NCI-H2171 (cell line): ENCODE results near the gene TEK.

Experiments used
- DNase-seq: peaks from one replicate; lab custom pipeline; 2025; lab: John Stamatoyannopoulos, UW

The TEK gene

DNA sequence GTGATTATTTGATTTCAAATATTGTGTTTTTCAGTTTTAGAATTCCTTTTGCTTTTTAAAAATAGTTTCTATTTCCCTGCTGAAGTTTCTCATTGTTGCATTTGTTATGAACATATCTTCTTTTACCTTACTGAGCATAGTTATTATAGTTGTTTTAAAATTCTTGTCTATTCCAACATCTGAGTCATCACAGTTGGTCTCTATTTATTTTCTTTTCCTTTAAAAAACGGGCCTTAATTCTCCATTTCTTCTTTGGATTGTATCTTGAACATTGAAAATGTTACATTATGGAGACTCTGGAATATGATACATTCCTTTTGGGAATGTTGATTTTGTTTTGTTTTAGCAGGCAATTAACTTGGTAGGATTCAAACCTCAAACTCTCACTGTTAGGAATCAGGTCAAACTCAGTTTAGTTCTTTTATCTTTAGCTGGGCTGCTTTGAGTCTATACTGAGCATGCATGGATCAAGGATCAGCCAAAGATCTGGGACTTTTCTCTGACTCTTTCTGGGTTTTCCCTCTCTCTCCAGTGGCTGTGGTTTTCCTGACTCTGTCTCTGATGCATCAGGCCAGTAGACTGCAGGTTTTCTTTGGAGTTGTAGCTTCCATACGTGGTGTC, 70.3 kb downstream of the TEK start:
- DNase-seq: no peak

DNA sequence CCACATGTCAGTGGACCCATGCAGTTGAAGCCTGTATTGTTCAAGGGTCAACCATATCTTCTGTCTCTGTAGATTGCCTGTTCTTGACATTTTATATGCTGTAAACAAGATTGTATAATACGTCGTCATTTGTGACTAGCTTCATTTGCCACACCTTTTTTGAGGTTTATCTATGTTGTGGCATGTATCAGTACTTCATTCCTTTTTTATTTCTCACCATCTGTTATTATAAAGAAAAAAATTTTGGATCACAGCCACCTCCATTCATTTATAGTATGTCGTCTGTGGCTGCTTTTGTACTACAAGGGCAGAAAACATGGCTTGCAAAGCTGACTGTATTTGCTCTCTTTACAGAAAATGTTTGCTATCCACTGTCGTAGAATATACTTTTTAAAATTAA, 72.4 kb downstream of the TEK start:
- peak; percentile 2 for DNase-seq

DNA sequence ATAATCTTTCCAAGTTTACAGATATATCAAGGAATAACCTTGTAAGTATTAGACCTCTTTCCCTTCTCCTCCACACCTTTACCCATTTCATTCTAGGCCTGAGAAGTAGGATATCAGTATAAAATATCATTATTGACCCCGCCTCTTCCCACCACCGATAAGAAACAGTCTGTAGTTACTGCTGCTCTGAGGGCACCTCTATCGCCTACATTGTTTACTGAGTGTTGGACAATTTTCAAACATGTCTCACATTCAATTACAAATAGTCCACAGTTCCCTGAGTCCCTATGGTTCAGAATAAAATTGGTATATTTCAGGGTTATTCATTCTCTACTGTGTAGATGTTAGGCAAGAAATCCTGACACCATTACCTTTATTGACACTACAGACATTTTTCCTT, 73.4 kb downstream of the TEK start:
- DNase-seq: no peak

- DNase-seq: no peak
Observed at GRCh38 chr9:27183131-27183530, 74.1 kb downstream of the TEK start.

- DNase-seq: no peak
Observed at GRCh38 chr9:27183701-27184100, 74.7 kb downstream of the TEK start.

- DNase-seq: no peak
Observed at GRCh38 chr9:27184556-27185351, 75.7 kb downstream of the TEK start.

GRCh38 chr9:27188426-27188825, 79.4 kb downstream of the TEK start:
- no peak for DNase-seq

- no peak for DNase-seq
Observed at GRCh38 chr9:27189426-27189825, 80.4 kb downstream of the TEK start.

DNA sequence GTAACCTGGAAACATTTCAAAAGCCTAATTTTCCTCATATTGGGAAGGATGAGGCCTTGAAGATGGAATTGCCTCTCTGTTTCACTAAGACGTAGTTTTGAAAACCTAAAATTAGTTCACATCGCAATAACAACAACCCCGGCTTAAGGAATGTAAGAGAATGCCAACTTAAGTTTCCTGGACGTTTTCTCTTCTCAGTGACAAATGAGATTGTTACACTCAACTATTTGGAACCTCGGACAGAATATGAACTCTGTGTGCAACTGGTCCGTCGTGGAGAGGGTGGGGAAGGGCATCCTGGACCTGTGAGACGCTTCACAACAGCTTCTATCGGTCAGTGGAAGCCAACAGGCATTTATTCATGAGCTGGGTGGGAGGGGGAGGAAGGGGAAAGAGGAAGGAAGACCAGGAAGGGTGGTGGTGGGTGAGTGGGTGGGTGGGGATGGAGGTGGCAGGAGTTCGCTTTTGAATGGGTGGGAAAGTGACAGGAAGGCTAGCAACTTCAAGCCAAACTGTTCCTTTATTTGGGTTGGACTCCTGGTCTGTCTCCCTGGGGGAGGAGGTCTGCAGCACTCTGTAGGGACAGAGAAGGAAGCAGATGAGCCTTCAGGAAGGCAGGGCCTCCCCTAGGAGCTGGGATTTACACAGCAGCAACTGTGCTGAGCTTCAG, 83.4 kb downstream of the TEK start:
- DNase-seq: no peak

GRCh38 chr9:27193886-27194285, 84.9 kb downstream of the TEK start:
- DNase-seq: no peak

- no peak for DNase-seq
Observed at GRCh38 chr9:27194401-27195091, 85.5 kb downstream of the TEK start.

DNA sequence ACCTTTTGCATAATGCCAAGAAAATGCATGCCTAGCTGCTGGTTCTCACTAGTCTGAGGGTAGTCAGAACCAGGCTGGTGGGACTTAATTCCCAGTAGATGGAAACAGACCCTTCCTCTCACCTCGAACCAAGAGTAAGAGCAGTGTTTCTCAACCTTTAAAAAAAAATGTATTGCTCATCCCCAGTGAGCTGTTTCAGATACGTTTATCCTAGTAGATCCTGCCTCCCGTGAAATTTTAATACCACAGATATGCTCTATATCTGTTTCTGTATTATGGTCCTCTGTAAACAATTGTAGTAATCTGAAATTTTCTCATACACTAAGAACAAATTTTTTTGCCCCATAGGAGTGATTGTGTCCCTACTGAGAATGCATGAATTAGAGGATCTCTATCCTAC, 86.2 kb downstream of the TEK start:
- no peak for DNase-seq

DNA sequence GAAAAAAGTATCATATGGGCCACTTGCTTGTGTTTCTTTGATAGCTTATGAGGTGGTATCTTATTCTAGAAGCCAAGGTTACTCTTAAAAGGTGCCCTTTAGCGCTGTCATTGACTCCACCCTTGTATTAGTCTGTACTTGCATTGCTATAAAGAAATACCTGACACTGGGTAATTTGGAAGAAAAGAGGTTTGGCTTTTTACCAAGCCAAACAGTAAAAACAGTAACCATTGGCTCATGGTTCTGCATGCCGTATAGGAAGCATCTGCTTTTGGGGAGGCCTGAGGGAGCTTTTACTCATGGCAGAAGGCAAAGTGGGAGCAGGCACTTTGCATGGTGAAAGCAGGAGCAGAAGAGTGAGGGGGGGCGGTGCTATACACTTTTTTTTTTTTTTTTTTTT, 87.4 kb downstream of the TEK start:
- no peak for DNase-seq

GRCh38 chr9:27198190-27198589, 89.2 kb downstream of the TEK start:
- DNase-seq: no peak

DNA sequence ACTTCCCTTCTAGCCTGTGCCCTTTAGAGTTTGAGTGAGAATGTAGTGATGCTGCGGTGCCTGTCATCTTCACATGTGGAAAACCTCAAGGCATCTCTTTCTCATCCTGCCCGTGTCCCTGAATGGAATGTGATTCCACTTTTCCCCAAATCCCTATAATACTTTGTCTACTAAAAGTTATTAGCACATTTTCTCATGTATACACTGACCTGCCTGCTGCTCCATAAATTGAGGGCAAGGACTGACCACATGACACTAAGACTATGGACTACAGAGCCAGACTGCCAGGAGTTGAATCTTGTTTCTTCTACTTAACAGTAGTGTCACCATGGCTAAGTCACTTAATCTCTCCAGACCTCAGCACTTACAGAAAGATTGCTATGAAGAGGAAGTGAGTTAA, 93.0 kb downstream of the TEK start:
- no peak for DNase-seq

DNA sequence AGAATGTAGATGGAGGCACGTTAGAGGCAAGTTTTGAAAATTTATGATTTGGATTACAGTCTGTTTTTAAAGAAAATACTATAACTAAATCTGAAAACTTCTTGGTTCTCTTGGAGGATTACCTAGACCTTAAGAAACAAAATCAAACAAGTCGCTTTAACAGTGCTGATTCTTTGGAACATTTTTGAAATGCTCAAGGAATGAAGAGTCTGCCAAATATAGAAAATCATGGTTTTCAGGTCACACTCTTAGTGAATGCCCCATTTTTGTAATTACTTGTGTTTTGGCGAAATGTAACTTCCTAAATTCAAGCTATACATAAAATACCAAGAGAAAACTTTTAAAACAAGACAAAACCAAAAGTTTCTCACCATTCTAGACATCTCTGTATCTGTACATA, 94.8 kb downstream of the TEK start:
- DNase-seq: no peak

DNA sequence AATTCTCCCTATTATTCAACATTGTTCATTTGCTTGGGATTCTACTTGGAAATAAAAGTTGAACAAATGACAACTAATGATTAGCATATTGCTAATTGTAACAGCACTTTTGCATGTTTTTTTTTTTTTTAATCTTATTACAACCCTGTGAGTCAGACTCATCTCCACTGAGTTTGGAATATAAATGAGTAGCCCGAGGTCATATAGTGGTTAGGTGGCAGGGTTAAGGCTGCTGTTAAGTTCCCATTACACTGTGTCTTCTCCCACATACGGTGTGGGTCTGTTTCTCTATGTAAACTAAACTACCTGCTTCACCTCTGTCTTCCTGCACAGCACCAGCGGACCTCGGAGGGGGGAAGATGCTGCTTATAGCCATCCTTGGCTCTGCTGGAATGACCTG, 95.6 kb downstream of the TEK start:
- DNase-seq: no peak

DNA sequence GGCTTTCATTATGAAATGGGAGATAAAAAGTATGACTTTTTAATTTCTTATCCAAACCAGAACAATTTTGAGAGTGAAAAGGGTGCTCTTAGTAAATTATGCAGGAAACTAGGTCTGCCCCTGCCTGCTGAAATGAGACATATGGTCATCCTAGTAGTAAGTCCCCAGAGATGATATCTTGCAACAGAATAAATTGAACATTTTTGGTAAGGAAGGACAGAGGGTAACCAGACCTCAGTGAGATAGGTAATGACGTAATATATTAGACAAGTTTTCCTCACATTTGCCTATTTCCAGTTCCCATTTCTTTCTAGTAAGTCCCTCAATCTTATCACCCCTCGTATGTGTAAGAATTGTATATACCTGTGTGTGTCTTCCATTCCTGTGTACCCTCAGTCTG, 96.2 kb downstream of the TEK start:
- DNase-seq: no peak

GRCh38 chr9:27206041-27206440, 97.0 kb downstream of the TEK start:
- DNase-seq: no peak

DNA sequence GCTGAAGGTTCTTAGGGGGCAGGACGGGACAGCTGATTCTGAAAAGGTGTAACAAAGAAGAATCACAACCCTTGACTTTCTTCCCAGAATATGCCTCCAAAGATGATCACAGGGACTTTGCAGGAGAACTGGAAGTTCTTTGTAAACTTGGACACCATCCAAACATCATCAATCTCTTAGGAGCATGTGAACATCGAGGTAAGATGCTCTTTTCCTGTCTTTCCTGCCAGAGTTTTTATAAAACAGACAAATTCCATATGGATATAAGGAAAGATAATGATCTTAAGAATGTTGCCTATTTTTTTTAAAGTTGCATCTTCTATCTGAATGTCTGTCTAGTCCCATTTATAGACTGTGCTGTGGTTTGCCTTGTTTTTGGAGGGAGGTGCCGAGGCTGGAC, 100.0 kb downstream of the TEK start:
- DNase-seq: no peak

GRCh38 chr9:27210588-27210987, 101.6 kb downstream of the TEK start:
- DNase-seq: no peak

DNA sequence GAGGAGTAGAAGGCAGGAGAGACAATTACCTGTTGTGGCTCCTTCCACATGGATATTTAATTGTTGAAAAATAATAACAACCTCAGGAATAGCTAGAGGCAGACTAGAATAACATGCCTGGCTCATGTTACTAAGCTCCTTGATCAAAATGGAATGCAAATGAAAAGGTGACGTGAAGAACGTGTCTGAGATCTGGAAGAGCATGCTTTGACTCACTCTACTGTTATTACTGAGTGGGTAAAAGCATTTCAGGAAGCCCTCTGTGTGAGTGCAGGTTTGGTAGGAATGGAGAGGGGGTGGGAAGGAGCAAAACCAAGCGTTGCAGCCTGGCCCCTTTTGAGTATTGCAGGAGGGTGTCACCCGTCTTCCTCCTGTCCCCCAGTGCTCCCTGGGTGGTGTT, 103.2 kb downstream of the TEK start:
- DNase-seq: no peak

DNA sequence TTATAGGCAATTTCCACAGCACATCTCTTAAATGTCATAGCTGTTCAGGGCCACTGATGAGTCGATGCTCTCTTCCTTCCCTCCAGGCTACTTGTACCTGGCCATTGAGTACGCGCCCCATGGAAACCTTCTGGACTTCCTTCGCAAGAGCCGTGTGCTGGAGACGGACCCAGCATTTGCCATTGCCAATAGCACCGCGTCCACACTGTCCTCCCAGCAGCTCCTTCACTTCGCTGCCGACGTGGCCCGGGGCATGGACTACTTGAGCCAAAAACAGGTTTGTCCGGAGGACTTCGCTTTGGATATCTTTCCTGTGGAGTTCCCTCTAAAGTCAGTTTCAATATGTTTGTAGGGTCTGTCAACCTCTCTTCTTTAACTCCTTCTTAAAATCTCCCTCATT, 103.6 kb downstream of the TEK start:
- DNase-seq: no peak
